T47D (cell line): ENCODE results near the gene MINPP1.

Experiments
- DNase-seq, 2 experiments: peaks; one replicate each; pipeline versions ENCODE4 v3.0.0 to v3.0.0-alpha.2; 2011 to 2012; ENCODE audit warnings: low read depth in 1 of 2, low spot score in 1 of 2
- JUND ChIP-seq: IDR thresholded peaks from 2 replicates; pipeline ENCODE4 v1.6.1; 2012; ENCODE audit warnings: low read depth
- in situ Hi-C: cut with HindIII; loops from 2 replicates; pipeline ENCODE4 v1.10.0; 2016; ENCODE audit warnings: low sequenced_read_pairs, low pct_unique_long_range_greater_than_20kb

The MINPP1 gene

DNA sequence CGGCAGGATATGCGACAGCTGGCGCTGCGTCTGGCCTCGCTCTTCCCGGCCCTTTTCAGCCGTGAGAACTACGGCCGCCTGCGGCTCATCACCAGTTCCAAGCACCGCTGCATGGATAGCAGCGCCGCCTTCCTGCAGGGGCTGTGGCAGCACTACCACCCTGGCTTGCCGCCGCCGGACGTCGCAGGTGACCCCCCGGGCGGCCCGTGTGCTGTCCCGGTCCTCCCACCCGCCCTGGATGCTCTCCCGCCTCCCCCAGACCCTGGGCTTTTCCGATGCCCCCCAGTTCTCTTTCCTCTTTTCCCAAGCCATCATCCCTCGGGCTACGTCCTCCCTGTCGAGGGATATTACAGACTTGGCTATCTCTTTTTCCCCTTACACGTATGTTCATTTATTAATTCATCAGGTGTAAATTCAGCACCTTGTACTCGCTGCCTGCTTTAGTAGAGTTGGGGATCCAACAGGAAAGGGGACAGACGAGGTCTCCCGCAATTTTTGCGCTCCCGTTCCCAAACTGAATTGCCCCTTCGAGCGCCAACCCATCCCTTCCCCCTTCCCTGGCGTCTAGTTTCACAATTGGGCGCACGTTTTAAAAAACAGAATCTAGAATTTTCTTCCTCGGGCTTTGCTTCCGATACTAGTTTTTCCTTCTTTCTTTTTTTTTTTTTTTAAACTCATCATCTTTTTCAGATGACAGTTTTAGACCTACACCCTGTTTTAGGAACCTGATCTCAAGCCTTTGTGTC lies 846 bp downstream of the MINPP1 start:
- peak; percentile 75 to 80 for DNase-seq
- in situ Hi-C loops = no loop called here
- no peak for TF ChIP-seq JUND

DNA sequence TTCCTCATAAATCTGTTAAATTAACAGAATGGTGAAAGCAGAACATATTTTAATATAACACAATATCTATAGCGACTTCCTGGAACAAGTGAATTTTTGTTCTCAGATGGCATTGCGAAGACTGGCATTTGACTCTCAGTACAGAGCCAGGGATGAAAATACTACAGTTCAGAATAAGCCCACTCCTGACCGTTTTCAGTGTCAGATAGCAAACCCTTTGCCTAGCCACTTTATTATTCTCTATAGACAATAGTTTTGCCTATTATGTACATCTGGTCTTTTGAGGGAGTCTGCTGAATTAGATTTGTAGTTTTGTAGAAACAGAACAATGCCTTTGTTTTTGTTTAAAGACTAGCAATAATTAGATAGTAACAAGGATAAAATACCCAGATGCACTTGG lies 2.3 kb downstream of the MINPP1 start:
- TF ChIP-seq JUND = no peak
- in situ Hi-C loops = no loop called here

DNA sequence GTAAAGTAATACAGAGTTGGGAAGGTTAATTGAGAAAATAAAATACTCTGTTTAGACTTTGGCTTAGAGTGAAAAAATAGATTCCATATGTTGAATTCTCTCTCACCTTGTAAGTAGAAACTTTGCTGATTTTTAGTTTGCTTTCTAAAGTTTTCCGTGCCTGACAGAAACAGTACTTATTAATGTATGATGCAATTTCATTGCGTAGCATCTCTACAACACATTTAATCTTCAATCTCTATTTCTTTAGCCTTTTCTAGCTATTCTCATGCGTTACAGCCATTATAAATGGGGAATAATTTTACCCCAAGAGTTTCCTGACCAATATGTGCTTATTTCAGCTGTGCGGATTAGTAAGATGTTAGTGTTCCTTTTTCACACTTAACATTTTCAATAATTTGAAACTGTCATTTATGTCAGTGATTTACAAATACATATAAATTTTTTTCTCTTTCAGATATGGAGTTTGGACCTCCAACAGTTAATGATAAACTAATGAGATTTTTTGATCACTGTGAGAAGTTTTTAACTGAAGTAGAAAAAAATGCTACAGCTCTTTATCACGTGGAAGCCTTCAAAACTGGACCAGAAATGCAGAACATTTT lies 3.3 kb downstream of the MINPP1 start:
- in situ Hi-C loops = no loop called here
- TF ChIP-seq JUND = no peak
- no peak for DNase-seq

More for the DNA sequence above, 2.3 kb downstream of the MINPP1 start:
- no peak for DNase-seq

DNA sequence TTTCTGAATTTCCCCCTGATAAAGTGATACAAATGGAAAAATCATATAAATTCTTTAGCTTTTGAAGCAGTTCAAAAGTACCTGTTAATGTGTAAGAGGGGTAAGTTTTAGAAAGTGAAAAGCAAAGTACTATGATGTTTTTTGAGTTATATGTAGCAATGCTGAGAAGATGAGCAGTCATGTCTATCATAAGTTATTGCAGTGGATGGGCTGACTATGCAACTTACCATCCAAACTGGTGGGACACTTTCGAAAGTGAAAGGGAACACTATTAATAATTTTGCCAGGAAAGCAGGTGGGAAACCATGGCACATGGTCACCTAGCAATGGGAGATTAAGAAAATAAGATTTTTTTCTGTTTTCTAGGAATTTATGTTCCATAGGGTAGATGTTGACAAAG lies 4.1 kb downstream of the MINPP1 start:
- DNase-seq = no peak
- in situ Hi-C loops = no loop called here
- TF ChIP-seq JUND = no peak

DNA sequence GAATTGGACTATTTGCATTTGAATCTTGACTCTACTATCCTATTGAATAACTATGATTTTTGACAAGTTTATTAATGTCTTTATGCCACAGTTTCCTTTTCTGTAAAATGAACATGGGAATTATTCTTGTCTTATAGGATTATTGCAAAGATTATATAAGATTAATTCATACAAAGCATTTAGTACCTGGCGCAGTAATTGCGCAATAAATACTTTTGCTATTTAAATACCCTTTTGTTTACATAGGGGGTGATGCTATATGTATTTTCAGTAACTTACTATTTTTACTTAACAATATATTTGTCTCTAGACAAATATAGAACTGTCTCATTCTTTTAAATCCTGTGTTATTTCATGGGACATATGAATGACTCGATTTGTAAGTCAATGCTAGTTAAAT lies 5.3 kb downstream of the MINPP1 start:
- in situ Hi-C loops = no loop called here
- DNase-seq = no peak
- TF ChIP-seq JUND = no peak

DNA sequence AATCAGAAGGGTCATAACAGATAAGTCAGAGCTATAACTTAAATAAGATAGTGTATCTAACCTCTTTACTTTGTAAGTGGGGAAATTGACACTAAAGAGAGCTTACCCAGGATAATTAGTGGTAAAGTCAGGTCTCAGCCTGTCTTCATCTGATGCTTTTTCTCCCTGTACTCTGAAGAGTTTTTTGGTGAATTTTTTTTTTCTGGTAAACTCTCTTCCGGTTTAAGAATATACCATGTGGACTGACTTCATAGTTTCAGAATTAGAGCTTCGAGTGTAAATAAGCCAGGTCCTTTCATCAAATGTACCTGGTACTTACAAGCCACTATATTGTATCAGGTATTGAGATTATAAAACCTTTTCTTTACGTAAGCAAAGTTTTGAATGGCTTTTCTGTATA lies 6.8 kb downstream of the MINPP1 start:
- no peak for TF ChIP-seq JUND

DNA sequence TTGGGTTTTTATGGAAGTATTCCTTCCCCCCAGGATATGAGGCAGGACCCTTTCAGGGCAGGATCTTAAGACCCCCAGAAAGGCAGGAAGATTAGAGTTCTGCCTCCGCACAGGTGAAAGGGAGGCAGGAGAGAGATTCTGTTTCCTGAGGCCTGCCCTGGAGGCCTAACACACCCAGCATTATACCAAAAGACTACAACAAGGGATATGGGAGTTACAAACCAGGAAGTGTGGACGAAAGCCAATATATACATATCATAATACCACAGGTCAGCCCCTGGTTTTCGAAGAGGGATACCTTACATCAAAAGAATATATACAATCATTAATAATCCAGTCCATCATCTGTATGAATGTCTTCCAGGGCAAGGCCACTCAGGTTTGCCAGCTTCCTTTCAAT lies 14.2 kb downstream of the MINPP1 start:
- in situ Hi-C loops = no loop called here
- DNase-seq = no peak
- TF ChIP-seq JUND = no peak

More for the DNA sequence above, 6.8 kb downstream of the MINPP1 start:
- in situ Hi-C loops = no loop called here
- no peak for DNase-seq

DNA sequence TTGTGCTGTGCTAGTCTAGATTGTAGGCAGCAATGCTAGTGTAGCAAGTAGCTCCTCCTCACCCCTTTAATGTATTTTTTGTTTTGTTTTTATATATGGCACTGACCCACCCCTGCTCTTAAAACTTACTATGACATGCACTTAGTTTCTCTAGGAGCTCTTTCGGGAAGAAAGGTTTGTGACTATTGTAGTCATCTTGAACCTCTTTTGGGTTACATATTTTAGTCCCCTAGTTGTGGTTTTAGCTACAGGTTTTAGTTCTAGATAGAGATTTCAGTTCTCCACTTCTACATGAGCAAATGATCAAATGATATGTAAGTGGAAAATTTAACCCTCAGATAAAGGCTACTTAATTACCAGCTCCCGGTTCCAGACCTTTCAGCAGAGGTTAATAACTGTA lies 14.9 kb downstream of the MINPP1 start:
- in situ Hi-C loops = no loop called here
- DNase-seq = no peak
- no peak for TF ChIP-seq JUND

DNA sequence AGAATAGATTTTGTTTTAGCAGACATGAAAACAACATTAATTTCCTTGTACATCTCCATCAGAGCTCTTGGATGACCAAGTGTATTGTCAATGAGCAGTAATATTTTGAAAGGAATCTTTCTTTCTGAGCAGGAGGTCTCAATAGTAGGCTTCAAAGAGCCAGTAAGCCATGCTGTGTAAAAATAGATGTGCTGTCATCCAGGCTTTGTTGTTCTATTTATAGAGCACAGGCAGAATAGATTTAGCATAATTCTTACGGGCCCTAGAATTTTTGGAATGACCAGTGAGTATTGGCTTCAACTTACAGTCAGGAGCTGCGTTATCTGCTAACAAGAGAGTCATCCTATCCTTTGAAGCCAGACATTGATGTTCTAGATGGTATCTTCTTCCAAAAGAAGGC lies 19.0 kb downstream of the MINPP1 start:
- TF ChIP-seq JUND = no peak
- in situ Hi-C loops = no loop called here
- no peak for DNase-seq

DNA sequence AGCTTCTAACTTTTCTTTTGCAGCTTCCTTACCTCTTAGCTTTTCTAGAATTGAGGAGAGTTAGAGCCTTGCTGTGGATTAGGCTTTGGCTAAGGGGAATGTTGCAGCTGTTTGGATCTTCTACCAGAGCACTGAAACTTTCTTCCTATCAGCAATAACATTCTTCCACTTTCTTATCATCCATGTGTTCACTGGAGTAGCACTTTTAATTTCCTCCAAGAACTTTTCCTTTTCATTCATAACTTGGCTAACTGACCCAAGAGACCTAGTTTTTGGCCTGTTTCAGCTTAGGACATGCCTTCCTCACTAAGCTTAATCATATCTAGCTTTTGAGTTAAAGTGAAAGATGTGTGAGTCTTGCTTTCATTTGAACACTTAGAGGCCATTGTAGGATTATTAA lies 19.6 kb downstream of the MINPP1 start:
- TF ChIP-seq JUND = no peak
- no peak for DNase-seq
- in situ Hi-C loops = no loop called here

DNA sequence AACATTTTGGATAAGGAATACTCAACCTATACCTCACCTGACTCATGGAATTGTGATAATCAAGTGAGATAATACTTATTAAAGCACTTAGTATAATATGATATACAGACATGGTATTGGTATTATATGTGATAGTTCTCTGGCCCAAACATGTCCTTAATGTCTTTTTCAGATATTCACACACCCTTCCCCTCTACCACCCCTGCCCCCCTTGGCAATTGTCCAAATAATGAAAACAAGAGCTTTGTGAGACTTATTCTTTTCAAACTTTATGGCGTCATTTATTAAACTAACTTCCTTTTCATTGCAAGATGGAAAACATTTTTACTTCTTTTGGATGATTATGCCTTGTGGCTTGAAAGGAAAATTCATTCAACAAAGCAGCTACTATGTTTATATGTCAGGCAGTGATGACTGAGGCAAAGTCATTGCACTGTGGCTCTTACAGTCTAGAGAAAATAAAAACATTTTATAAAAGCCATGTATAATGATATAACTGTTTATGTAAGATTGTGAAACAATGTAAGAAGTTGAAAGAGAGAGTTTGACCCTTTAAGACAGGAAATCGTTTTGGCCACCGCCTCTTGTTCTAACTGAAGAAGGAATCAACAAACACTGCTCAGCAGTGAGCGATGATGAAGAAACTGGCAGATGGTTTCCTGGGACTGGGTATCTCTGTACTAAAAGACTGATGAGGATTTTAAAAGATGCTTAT lies 27.4 kb downstream of the MINPP1 start:
- DNase-seq = no peak
- TF ChIP-seq JUND = no peak
- in situ Hi-C loops = no loop called here

DNA sequence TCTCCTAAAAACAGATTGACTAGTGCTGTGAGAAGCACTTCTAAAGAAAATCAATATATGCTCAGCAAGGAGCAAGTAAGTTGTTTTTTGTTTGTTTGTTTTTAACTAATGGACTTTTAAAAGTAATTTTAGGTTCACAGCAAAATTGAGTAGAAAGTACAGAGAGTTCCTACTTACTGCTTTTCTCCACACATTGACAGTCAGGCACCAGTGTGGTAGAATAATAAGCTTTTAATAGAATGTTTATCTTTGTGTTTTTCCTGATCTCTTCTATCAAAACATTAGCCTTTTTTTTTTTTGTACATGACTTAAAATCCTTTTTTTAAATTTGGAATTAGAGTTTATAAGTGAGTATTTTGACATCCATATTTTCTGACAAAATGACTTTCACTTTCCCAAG lies 28.0 kb downstream of the MINPP1 start:
- no peak for TF ChIP-seq JUND
- in situ Hi-C loops = no loop called here
- DNase-seq = no peak

DNA sequence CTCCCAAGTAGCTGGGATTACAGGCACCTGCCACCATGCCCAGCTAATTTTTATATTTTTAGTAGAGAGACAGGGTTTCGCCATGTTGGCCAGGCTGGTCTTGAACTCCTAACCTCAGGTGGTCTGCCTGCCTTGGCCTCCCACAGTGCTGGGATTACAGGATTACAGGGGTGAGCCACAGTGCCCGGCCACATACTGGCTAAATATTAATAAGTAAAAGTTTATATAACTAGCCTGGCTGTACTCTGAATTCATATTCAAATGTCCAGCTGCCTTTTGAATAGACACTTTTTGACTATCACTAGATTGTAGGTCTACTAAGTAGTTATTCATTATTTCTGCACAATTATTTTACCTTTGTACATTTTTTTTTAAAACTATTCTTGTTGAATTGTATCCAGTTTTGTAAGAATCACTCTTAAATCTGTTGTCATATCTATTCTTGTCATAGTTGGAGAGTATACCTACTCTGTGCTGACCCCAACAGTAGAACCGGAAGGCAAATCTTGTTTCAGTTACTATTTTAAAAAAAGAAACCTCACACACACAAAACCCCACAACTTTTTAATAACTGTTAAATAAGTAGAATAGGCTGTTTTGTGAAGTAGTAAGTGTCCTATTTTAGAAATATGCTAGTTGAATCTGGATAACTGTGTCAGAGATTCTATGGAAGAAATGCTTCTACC lies 29.6 kb downstream of the MINPP1 start:
- no peak for DNase-seq
- in situ Hi-C loops = no loop called here

More for the DNA sequence above, 29.6 kb downstream of the MINPP1 start:
- TF ChIP-seq JUND = no peak
